Stimulated activated CD8-positive, alpha-beta memory T cell treated with anti-CD3 and anti-CD28 coated beads, Interleukin-15, amount 100 ng/mL, for 1 hour (primary cell): ENCODE data around the gene VPS72.
"Not testable (repeated sequence)": the region's sequence is repeated elsewhere in the genome, so short reads cannot be mapped to it uniquely, and the experiment has no call there.

Experiments
- DNase-seq: peaks from one replicate; pipeline ENCODE4 v3.0.0-alpha.2; 2020; ENCODE audit warnings: low read depth

The VPS72 gene, protein sequence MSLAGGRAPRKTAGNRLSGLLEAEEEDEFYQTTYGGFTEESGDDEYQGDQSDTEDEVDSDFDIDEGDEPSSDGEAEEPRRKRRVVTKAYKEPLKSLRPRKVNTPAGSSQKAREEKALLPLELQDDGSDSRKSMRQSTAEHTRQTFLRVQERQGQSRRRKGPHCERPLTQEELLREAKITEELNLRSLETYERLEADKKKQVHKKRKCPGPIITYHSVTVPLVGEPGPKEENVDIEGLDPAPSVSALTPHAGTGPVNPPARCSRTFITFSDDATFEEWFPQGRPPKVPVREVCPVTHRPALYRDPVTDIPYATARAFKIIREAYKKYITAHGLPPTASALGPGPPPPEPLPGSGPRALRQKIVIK

DNA sequence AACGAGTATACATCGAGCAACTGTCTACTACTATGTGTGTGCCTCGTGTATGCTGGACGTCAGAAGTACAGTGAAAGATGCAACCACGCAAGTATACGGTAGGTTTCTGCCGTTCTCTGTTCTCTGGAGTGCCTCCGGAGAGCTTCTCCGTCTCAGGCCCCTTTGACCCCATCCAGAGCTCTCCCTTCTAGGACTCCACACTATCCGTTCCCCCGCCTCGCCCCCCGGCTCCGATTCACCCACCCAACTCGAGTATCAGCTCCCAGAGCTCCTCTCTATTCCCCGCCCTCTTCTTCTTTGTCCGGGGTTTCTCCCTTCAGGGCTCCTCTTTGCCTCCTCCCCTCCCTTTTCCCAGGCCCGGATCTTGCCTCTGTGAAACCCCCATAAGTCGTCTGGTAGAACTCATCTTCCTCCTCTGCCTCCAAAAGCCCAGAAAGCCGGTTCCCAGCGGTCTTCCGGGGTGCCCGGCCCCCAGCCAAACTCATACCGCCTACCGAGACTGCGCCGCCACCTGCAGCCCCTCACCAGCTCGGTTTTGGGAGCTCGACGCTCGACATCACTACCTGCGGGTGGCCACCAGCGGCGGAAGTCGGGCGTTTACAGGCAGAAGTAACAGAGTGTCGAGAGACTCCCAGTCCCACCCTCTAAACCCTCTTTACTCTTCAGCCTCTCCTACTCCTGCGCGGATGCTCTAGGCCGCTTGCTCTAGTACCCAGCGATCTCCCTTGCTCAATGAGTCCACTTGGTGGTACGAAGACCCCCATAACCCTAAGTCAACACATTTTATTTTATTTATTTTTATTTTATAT lies at the start of gene VPS72:
TSS of gene VPS72 (minus strand) at position 561 of the 809 bp plus-strand sequence. CDS start at position 485, 76 bp downstream.
- DNase-seq = peak; percentile 64

DNA sequence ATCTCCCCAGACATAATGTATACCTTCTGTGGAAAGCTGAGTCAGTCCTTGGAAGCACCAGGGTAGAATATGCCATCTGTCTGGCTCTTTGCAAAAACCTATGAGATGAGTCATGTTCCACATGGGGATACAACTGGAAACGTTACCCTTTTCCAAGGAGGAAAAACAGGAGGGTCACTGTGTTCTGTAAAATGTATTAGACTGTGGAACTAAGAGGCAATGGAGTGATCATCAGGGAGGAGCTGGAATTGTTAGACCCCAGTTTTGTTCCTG lies 48.4 kb upstream of the VPS72 start:
- no peak for DNase-seq

DNA sequence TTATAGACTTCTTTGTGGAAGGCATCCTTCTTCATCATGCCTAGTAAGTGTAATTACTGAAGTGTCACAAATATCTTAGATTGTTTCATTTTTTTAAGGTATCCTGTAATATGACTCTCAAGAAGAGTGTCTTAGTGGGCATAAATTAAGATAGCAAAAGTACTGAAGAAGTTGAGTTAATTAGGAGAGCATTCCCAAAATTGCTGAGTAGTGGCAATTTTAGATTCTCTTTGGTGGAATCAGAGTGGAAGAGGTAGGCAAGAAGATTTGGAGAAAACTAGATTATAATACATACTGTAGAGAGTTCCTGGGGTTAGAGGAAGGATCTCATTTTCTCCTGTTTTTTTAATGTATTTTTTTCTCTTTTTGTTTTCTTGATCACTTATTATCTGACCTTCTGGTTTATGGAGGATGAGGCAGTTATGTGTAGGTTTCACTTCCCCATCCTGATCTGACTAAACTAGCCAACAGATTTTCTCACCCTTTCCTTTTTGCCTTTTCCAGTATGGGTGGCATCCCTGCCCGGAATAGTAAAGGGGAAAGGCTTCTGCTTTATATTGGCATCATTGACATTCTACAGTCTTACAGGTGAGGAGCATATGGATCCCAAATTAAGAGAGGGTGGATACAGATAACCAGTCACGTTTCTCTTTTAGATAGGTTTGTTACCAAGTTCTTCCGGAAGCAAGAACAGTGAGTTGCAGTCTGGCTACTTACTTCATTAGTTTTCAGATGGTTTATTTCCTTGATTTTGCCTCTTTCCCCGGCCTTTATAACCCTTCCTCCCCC lies 47.9 kb upstream of the VPS72 start:
- DNase-seq = no peak

DNA sequence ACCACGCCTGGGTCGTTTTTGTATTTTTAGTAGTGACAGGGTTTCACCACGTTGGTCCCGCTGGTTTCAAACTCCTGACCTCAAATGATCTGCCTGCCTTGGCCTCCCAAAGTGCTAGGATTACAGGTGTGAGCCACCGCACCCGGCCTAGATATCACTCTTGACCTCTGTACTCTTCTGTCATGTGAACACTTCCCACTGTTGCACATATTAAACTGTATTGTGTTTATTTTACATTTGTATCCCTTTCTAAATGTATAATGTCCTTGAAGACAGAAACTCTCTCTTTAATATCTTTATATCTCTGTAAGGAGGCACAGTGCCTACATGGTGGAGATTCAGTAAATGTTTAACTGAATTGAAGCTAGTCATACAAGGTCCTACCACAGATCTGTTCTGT lies 45.2 kb upstream of the VPS72 start:
- no peak for DNase-seq

DNA sequence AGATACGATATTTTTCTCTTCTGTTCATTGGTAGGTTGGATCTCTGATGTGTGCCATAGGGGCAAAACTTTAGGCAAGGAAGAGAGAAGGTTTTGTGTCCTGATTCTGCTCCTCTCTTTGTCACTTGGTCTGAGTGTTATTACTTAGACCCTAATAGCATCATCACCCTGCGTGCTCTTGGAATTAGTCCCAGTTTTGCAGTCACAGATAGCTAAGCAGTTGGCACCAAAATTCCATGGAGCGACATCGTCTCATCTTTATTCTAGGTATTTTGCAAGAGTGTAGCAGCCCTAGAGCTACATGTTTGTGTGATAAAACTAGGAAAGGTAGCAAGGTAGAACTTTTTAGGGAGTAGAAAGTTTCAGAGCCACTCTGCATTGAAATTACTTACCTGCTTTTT lies 32.1 kb upstream of the VPS72 start:
- DNase-seq = no peak

DNA sequence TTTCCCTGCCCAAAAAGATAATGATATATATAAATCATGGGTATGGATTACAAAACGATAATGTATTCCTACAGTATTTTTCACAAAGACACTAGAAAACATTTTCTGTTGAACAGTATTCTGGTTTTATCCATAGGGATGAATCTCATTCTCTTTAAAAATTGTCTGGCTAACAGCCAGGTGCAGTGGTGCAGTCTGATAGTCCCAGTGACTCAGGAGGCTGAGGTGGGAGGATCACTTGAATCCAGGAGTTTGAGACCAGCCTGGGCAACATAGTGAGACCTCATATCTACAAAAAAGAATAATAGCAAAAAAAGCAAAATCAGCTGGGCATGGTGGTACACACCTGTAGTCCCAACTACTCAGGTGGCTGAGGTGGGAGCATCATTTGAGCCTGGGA lies 31.6 kb upstream of the VPS72 start:
- DNase-seq = no peak

DNA sequence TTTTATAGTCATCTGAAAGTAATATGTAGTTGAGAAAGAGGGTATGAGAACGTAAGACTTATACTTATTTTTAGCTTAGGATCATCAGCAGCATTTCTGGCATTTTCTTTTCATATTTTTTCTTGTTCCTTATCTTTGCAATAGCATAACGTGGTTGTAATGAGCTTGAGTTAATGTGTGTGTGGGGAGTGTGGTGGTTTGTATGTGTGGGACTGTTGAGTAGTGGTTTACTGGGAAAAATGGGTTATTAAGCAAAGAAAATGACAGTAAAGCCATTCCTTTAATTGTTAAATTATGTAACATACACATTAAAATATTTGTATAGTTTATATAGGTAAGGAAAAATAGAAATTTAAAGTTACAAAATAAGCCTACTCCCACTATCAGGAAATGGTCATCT lies 23.6 kb upstream of the VPS72 start:
- DNase-seq = no peak

DNA sequence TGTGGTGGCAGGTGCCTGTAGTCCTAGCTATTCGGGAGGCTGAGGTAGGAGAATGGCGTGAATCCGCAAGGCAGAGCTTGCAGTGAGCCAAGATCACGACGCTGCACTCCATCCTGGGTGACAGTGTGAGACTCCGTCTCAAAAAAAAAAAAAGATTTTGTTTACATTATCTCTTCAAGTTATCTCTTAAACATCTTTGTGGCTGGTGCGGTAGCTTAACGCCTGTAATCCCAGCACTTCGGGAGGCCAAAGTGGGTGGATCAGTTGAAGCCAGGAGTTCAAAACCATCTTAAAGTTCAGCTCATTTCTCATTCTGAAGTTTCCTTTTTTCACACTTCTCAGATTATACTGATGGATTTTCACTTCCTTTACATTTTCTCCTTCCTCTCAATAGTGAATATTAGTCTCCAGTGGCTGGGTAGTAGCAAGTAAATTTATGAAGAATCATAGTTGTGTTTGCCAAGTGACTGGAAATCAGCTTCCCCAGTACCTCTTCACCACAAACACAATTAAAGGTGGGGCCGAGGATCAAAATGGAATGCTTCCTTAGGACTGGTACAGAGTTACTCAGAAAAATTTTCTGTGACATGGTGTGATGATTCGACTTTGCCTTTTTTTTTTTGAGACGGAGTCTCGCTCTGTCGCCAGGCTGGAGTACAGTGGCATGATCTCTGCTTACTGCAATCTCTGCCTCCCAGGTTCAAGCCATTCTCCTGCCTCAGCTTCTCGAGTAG lies 22.1 kb upstream of the VPS72 start:
- DNase-seq = no peak

DNA sequence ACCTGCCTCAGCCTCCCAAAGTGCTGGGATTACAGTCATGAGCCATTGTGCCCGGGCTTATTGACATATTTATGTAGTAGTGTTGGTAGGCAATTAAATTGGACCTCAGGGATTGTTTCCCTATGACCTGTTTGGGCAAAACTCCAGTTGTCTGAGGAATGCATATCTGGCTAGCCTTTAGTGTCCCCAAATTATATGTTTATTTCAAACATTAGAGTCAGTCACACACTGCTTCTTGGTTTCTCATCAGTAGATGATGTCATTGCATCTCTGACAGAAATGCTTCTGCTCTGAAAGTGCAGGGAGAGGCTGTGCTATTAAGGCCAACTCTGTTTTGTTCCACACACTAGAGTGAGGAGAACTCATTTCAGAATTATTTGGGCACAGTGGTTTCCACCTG lies 20.8 kb upstream of the VPS72 start:
- no peak for DNase-seq

DNA sequence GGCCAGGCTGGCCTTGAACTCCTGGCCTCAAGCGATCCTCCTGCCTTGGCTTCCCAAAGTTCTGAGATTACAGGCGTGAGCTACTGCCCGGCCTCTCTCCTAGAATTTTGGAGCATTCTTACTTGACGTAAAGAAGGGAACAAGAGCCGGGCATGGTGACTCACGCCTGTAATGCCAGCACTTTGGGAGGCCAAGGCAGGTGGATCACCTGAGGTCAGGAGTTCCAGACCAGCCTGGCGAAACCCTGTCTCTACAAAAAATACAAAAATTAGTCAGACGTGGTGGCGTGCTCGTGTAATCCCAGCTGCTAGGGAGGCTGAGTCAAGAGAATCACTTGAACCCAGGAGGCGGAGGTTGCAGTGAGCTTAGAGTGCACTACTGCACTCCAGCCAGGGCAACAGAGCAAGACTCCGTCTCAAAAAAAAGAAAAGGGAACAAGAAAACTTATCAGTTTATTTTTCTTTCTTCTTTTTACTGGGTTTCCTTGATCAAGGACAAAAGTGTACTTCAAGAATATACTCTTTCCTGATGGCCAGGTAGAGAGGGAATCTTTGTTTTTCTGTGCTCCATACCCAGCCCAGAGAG lies 15.5 kb upstream of the VPS72 start:
- DNase-seq = not testable (repeated sequence)

DNA sequence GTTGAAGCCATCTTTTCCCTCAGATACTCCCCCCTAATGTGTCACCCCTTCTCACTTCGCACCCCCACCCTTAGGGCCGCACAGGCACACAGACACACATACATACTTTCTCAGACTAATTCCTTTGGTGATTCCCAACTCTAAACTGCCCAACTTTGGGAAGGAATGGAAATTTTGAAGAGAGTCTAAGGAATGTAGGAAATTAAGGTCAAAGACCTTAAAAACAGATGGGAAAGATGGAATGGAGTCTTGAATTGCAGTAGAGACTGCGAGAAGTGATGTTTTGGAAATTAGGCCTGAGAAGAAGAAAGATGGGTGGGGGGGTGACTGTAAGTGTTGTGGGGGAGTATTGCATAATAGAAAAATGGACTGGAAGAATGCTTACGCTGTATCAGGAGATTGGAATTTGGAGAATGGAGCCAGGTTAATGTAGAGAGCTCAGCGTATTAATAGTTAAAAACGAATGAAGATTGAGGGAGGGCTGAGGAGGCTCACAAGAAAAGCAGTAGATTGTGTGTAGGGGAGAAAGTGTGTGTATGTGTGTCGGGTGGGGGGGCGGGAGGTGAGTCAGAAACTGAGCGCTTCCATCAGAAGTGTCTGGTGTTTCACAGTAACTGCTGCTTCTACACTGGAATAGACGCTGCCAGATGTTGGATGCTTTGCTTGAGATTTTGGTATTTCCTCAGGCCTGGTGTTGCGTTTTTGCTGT lies 10.0 kb upstream of the VPS72 start:
- DNase-seq = no peak

DNA sequence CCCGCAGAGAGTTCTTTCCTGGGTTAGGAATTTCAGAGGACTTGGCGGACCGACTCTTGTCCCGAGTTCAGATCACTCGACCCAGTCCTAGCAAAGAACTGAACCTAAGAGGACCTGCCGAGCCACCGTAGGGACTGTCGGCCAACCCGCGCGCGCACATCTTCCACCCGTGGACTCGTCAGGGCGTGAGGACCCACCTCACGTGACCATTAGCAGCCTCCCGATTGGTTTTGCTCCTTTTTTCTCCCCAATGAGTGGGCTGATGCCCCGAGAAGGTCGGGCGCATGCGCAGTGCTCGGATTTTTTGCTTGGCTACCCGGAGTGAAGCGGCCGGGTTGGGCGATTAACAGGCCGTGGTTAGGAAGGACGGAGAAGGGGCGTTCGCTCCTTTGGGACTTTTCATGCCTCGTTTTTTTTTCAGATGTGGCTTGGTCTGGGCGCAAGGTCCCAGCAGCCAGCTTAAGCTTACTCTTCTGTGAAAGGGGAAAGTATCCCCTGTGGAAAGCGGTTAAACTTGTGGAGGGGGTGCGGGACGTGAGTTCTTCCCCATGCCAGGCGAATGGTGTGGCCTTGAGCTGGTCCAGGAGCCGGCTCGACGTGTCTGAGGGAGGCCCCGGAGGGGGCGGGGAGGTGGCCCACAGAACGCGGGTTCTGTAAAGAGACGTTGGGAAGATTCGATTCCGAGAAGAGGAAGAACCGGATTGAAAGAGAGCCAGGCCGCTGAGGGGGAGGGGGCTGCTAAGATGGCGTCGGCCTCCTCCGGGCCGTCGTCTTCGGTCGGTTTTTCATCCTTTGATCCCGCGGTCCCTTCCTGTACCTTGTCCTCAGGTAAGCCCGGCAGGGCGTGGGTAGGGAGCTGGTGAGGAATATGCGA lies 8.5 kb upstream of the VPS72 start, which contains the start of gene PIP5K1A:
TSS of gene PIP5K1A (plus strand) at position 299 of the 874 bp plus-strand sequence. CDS start at position 744, 445 bp downstream.
- DNase-seq = peak; percentile 99

DNA sequence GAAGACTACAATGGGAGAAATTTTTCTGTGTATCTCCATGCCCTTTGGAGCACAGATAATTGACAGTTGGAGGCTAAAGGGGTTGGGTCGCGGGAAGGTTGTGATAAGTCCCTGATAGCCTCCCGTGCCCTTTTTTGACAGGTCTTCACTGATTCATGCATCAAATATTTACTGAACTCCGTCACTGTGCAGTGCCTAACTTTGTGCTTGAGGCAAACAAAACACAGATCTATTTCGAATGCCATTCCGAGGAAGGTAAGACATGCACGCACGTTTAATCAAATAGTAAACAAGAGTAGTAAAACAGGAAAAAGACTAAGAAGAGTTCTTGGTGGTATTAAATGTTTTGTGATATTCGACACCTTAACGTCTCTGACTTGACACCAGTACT lies 7.9 kb upstream of the VPS72 start:
- no peak for DNase-seq

DNA sequence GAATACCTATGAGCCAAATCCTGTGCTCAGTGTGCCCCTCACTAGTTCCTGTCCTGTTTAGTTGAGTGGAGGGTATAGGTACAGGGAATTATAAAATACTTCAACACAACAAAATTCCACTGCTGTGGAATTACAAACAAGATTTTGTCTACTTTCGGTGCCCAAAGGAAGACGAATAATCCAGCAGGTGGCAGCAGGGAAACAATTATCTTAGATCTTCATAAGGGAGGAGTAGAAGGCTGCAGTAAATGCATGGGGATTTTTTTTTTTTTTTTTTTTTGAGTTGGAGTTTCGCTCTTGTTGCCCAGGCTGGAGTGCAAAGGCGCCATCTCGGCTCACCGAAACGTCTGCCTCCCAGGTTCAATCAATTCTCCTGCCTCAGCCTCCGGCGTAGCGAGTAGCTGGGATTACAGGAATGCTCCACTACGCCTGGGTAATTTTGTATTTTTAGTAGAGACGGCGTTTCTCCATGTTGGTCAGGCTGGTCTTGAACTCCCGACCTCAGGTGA lies 6.3 kb upstream of the VPS72 start:
- DNase-seq = peak; percentile 31

DNA sequence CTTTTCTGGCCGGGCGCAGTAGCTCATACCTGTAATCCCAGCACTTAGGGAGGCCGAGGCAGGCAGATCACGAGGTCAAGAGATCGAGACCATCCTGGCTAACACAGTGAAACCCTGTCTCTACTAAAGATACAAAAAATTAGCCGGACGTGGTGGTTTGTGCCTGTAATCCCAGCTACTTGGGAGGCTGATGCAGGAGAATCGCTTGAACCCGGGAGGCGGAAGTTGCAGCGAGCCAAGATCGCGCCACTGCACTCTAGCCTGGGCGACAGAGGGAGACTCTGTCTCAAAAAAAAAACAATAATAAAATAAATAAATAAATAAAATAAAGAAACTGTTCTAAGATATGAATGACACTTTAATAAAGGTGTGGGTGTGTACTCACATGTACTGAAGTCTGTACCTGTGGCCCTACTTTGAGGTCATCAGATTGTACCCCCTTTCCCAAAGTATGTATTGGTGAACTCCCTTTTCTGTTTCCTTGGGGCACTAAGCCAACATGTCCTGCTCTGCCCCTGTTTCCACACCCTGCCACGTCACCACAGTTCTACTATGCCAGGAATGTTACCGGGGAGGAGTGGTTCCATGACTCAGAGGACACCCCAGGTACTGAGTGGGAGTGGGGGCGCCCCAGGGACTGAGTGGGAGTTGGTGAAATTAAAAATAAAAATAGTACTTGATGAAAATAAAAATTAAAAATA lies 5.0 kb upstream of the VPS72 start:
- DNase-seq = not testable (repeated sequence)

DNA sequence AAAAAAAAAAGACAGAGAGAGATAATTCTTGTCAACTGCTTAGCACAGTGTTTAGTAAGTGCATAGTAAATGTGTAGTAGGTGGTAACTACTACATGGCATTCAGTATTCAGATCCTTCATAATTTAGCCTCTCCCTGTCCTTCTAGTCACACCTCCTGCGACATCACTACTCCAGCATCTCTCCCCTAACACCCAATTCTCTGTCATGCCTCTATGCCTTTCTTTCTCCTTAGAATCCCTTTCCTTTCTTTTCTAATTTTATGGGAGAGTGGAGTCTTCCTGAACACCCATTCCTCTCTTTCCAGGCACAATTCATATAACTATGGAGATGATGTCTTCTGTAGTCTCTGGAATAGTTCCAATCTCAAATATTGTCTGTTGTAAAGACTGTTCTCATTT lies 3.9 kb upstream of the VPS72 start:
- DNase-seq = no peak

DNA sequence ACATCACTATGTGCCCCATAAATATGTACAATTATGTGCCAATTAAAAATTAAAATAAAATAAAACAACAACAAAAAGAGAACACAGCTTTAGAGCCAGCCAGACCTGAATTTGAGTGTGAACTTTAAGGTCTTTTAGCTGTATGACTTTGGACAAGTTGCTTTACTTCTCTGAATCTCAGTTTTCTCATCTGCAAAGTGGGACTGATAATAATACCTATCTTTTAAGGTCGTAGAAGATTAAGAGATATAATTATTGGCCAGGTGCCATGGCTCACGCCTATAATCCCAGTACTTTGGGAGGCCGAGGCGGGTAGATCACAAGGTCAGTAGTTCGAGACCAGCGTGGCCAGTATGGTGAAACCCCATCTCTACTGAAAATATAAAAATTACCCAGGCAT lies 3.3 kb upstream of the VPS72 start:
- DNase-seq = no peak

DNA sequence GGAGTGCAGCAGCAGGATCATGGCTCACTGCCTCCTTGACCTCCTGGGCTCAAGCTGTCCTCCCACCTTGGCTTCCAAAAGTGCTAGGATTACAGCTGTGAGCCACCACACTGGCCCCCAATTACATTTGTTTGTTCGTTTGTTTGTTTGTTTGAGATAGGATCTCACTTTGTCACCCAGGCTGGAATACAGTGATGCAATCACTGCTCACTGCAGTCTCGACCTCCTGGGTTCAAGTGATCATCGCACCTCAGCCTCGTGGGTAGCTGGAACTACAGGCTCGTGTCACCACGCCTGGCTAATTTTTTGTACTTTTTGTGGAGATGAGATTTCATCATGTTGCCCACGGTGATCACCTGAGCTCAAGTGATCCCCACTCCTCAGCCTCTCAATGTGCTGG lies 2.0 kb upstream of the VPS72 start:
- DNase-seq = no peak

DNA sequence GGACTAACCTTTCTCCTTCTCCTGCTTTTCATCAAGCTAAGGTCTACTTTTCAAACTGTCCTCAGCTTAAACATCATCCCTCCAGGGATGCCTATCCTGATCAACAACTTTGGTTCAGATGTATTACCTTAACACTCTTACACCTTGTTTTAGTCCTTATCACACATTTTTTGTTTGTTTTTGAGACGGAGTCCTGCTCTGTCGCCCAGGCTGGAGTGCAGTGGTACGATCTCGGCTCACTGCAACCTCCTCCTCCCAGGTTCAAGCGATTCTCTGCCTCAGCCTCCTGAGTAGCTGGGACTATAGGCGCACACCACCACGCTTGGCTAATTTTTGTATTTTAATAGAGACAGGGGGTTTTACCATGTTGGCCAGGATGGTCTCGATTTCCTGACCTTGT lies 1.3 kb downstream of the VPS72 start:
- DNase-seq = not testable (repeated sequence)
